NB4 (cell line): ENCODE results near the gene SIAH3.

Experiments used
- CTCF ChIP-seq: IDR thresholded peaks from one replicate; pipeline ENCODE4 v1.5.1; 2012; ENCODE audit warnings: low read depth, low read length
- MYC ChIP-seq: IDR thresholded peaks from 2 replicates; pipeline ENCODE4 v1.6.1; 2011; ENCODE audit warnings: low read depth, low read length
- POLR2A ChIP-seq: IDR thresholded peaks from 2 replicates; pipeline ENCODE4 v1.6.1; 2011; ENCODE audit warnings: mild to moderate bottlenecking; ENCODE audit not compliant: insufficient read length; ENCODE audit errors: extremely low read depth

GRCh38 chr13:45808925-45809324, 42.6 kb downstream of the SIAH3 start:
- no peak for TF ChIP-seq POLR2A
- TF ChIP-seq CTCF: no peak
- TF ChIP-seq MYC: no peak
